ENCODE data around the gene NAMPT.
"Not testable (repeated sequence)": the region's sequence is repeated elsewhere in the genome, so short reads cannot be mapped to it uniquely, and the experiment has no call there.

Gene NAMPT

GRCh38 chr7:106327538-106328481 is 43.0 kb upstream of the NAMPT start:
- H3K4me1 ChIP-seq, result peaks cover 0 to 41% (median 20%) of the 10 kb centered on the region in 4 donors
- no peak overlapping the region for H3K4me3 ChIP-seq
- no peaks in the 10 kb centered on the region for H3K9me3 ChIP-seq
- no peaks in the 10 kb centered on the region for H3K27me3 ChIP-seq
- H3K36me3 ChIP-seq, result no peaks in the 10 kb centered on the region
- peak overlapping the region; percentile 72 to 73 for H3K27ac ChIP-seq
- TF ChIP-seq CTCF (IDR thresholded peaks at IDR 0.05), result no peak
- peak in 1 of 2 donors; percentile 66 for DNase-seq
- intact Hi-C loops (cut with DNase I; ENCODE audit: low total_unique reads), result no loop called here

- H3K27ac ChIP-seq, result peak overlapping the region; percentile 72 to 73
- peaks cover 0 to 41% (median 20%) of the 10 kb centered on the region in 4 donors for H3K4me1 ChIP-seq
- intact Hi-C loops (cut with DNase I; ENCODE audit: low total_unique reads), result no loop called here
- H3K27me3 ChIP-seq, result no peaks in the 10 kb centered on the region
- no peaks in the 10 kb centered on the region for H3K36me3 ChIP-seq
- no peaks in the 10 kb centered on the region for H3K9me3 ChIP-seq
- no peak overlapping the region for H3K4me3 ChIP-seq
- no peak for DNase-seq
- TF ChIP-seq CTCF (IDR thresholded peaks at IDR 0.05), result no peak
These were observed 42.1 kb upstream of the NAMPT start for GRCh38 chr7:106326594-106327537.

GRCh38 chr7:106324509-106324908 is 39.7 kb upstream of the NAMPT start:
- H3K27me3 ChIP-seq; intact Hi-C loops (cut with DNase I; ENCODE audit: low total_unique reads); H3K36me3 ChIP-seq; H3K4me3 ChIP-seq; DNase-seq; H3K9me3 ChIP-seq; H3K27ac ChIP-seq: not testable (repeated sequence)
- peaks cover 0 to 28% (median 11%) of the 10 kb centered on the region in 4 donors for H3K4me1 ChIP-seq

- H3K4me3 ChIP-seq; H3K9me3 ChIP-seq; H3K27me3 ChIP-seq; H3K27ac ChIP-seq; H3K4me1 ChIP-seq; DNase-seq; intact Hi-C loops (cut with DNase I; ENCODE audit: low total_unique reads); H3K36me3 ChIP-seq: not testable (repeated sequence)
These were observed 35.5 kb upstream of the NAMPT start for GRCh38 chr7:106320254-106320770.

GRCh38 chr7:106318482-106318881 is 33.7 kb upstream of the NAMPT start:
- no peak for DNase-seq
- Histone ChIP-seq H3K9me3 (no peaks in the 10 kb centered on the region), H3K4me1 (no peaks in the 10 kb centered on the region), H3K27ac (no peak overlapping the region), H3K27me3 (no peaks in the 10 kb centered on the region), H3K4me3 (no peak overlapping the region), H3K36me3 (no peaks in the 10 kb centered on the region)
- intact Hi-C loops (cut with DNase I; ENCODE audit: low total_unique reads), result no loop called here
- TF ChIP-seq CTCF (IDR thresholded peaks at IDR 0.05), result no peak

- Histone ChIP-seq H3K9me3 (no peaks in the 10 kb centered on the region), H3K4me3 (no peak overlapping the region), H3K27ac (no peak overlapping the region), H3K27me3 (no peaks in the 10 kb centered on the region), H3K4me1 (no peaks in the 10 kb centered on the region), H3K36me3 (no peaks in the 10 kb centered on the region)
- no peak for TF ChIP-seq CTCF (IDR thresholded peaks at IDR 0.05)
- no peak for DNase-seq
- intact Hi-C loops (cut with DNase I; ENCODE audit: low total_unique reads), result no loop called here
These were observed 33.2 kb upstream of the NAMPT start for GRCh38 chr7:106317971-106318370.

All from tibial artery (tissue), 4 donors.